OCI-M1 (cell line): Measurements from ENCODE around the gene BABAM2.

Source experiments
- DNase-seq: peaks from one replicate; lab custom pipeline; 2025; lab: John Stamatoyannopoulos, UW

Gene BABAM2

GRCh38 chr2:28282248-28282647 lies 391.7 kb downstream of the BABAM2 start:
- no peak for DNase-seq

GRCh38 chr2:28282861-28283646 lies 392.5 kb downstream of the BABAM2 start:
- no peak for DNase-seq

GRCh38 chr2:28283861-28284260 lies 393.3 kb downstream of the BABAM2 start:
- no peak for DNase-seq

- no peak for DNase-seq
These were observed 396.1 kb downstream of the BABAM2 start for GRCh38 chr2:28286678-28287077.

- no peak for DNase-seq
These were observed 396.9 kb downstream of the BABAM2 start for GRCh38 chr2:28287256-28287915.

- DNase-seq, result no peak
These were observed 398.1 kb downstream of the BABAM2 start for GRCh38 chr2:28288620-28289019.

GRCh38 chr2:28291811-28292440 lies 401.4 kb downstream of the BABAM2 start:
- DNase-seq, result no peak

- DNase-seq, result no peak
These were observed 402.0 kb downstream of the BABAM2 start for GRCh38 chr2:28292491-28292890.

GRCh38 chr2:28293416-28293815 lies 402.9 kb downstream of the BABAM2 start:
- DNase-seq, result no peak

GRCh38 chr2:28294451-28294850 lies 403.9 kb downstream of the BABAM2 start:
- no peak for DNase-seq

- no peak for DNase-seq
These were observed 405.7 kb downstream of the BABAM2 start for GRCh38 chr2:28296243-28296642.

GRCh38 chr2:28296904-28297303 lies 406.4 kb downstream of the BABAM2 start:
- no peak for DNase-seq

- no peak for DNase-seq
These were observed 407.0 kb downstream of the BABAM2 start for GRCh38 chr2:28297531-28297930.

- no peak for DNase-seq
These were observed 407.9 kb downstream of the BABAM2 start for GRCh38 chr2:28298406-28298805.

- no peak for DNase-seq
These were observed 410.2 kb downstream of the BABAM2 start for GRCh38 chr2:28300485-28301341.

- no peak for DNase-seq
These were observed 414.7 kb downstream of the BABAM2 start for GRCh38 chr2:28305202-28305601.

- DNase-seq, result no peak
These were observed 419.6 kb downstream of the BABAM2 start for GRCh38 chr2:28310107-28310506.

GRCh38 chr2:28311660-28312249 lies 421.2 kb downstream of the BABAM2 start:
- DNase-seq, result peak; percentile 12

GRCh38 chr2:28312307-28313219 lies 422.0 kb downstream of the BABAM2 start:
- DNase-seq, result no peak

GRCh38 chr2:28313220-28313784 lies 422.8 kb downstream of the BABAM2 start:
- no peak for DNase-seq
